GM12878 (cell line): ENCODE results near the gene DNAH2. TPM values are rescaled to one million over a fixed set of nuclear protein-coding genes. Genes with fewer than 3 reads are reported as not detected.

ENCODE experiments used
- BACH1 ChIP-seq: fragments of 450-650 bp; IDR thresholded peaks from 2 replicates; pipeline ENCODE4 v1.6.1; 2017; ENCODE audit warnings: mild to moderate bottlenecking, borderline replicate concordance
- BMI1 ChIP-seq: fragments of 450-650 bp; IDR thresholded peaks from 2 replicates; pipeline ENCODE4 v1.6.1; 2016; ENCODE audit warnings: mild to moderate bottlenecking, moderate library complexity, borderline replicate concordance
- CTCF ChIP-seq, 3 experiments: IDR thresholded peaks in 2 of 3; conservative IDR thresholded peaks in 1 of 3; 2 replicates each; pipeline ENCODE4 v1.5.1; 2011; ENCODE audit warnings: low read depth in 3 of 3, low read length in 3 of 3, mild to moderate bottlenecking in 3 of 3, control low read depth in 2 of 3, moderate library complexity in 2 of 3, inconsistent platforms in 1 of 3, mixed read lengths in 1 of 3; ENCODE audit not compliant: control insufficient read depth in 2 of 3, insufficient read depth in 1 of 3; ENCODE audit errors: extremely low read depth in 1 of 3
- DPF2 ChIP-seq: fragments of 450-650 bp; IDR thresholded peaks from 2 replicates; pipeline ENCODE4 v1.6.1; 2017; ENCODE audit warnings: mild to moderate bottlenecking
- E4F1 ChIP-seq: fragments of 450-650 bp; IDR thresholded peaks from 2 replicates; pipeline ENCODE4 v1.6.1; 2018; ENCODE audit warnings: borderline replicate concordance, mild to moderate bottlenecking; ENCODE audit not compliant: partially characterized antibody
- EGR1 ChIP-seq, 2 experiments: IDR thresholded peaks; 1 replicate in 1 of 2; 2 replicates in 1 of 2; pipeline ENCODE4 v1.6.1; 2011 to 2012; ENCODE audit warnings: low read depth in 2 of 2, low read length in 2 of 2, borderline replicate concordance in 1 of 2, mild to moderate bottlenecking in 1 of 2, moderate library complexity in 1 of 2
- MAX ChIP-seq: IDR thresholded peaks from 2 replicates; pipeline ENCODE4 v1.6.1; 2012; ENCODE audit warnings: low read depth, low read length, improper control_type of control experiment
- MLLT1 ChIP-seq: fragments of 450-650 bp; IDR thresholded peaks from 2 replicates; pipeline ENCODE4 v1.6.1; 2016; ENCODE audit warnings: mild to moderate bottlenecking
- MYC ChIP-seq: IDR thresholded peaks from 2 replicates; pipeline ENCODE4 v1.6.1; 2011; ENCODE audit warnings: mild to moderate bottlenecking, low read length, moderate library complexity, inconsistent platforms; ENCODE audit not compliant: insufficient read depth, insufficient replicate concordance, insufficient read length, severe bottlenecking
- POLR2AphosphoS5 ChIP-seq: IDR thresholded peaks from 2 replicates; pipeline ENCODE4 v1.6.1; 2011; ENCODE audit warnings: mild to moderate bottlenecking, low read length, inconsistent platforms
- PRDM15 ChIP-seq: fragments of 450-650 bp; formaldehyde crosslinking; IDR thresholded peaks from 2 replicates; pipeline ENCODE4 v1.4.0; 2020; ENCODE audit warnings: mild to moderate bottlenecking, moderate library complexity
- RAD51 ChIP-seq: fragments of 450-650 bp; IDR thresholded peaks from 2 replicates; pipeline ENCODE4 v1.6.1; 2016; ENCODE audit warnings: moderate library complexity, mild to moderate bottlenecking, inconsistent platforms
- SIN3A ChIP-seq: IDR thresholded peaks from 2 replicates; pipeline ENCODE4 v1.6.1; 2012; ENCODE audit warnings: low read depth, low read length, improper control_type of control experiment
- SMAD1 ChIP-seq: fragments of 450-650 bp; IDR thresholded peaks from 2 replicates; pipeline ENCODE4 v1.6.1; 2018; ENCODE audit warnings: mild to moderate bottlenecking, low read depth; ENCODE audit not compliant: partially characterized antibody
- STAT1 ChIP-seq: fragments of 450-650 bp; conservative IDR thresholded peaks from 2 replicates; pipeline ENCODE4 v1.6.1; 2014; ENCODE audit warnings: antibody characterized with exemption, mild to moderate bottlenecking
- TBL1XR1 ChIP-seq: IDR thresholded peaks from 2 replicates; pipeline ENCODE4 v1.6.1; 2012; ENCODE audit warnings: low read depth, low read length, improper control_type of control experiment
- polyA plus RNA-seq, 11 experiments: library from polyadenylated mRNA; depleted of rRNA in 4 of 11; unstranded in 6 of 11; stranded (reverse) in 5 of 11; fragments of >200 nt; fragmentation: Nextera tagmentation in 4 of 11; fragmentation: Illumina TruSeq in 1 of 11; extraction: Ambion mirVana in 4 of 11; extraction: Trizol in 1 of 11; gene quantifications; 1 replicate in 1 of 11; 2 replicates in 10 of 11; pipeline versions ENCODE4 v1.2.1 to v1.2.3, GENCODE V29; 2011 to 2016; ENCODE audit warnings: inconsistent platforms in 2 of 11, missing spikeins in 2 of 11, low read depth in 1 of 11
- total RNA-seq, 4 experiments: library from RNA; depleted of rRNA in 3 of 4; stranded (reverse); fragments of >200 nt in 3 of 4; fragmentation: Illumina TruSeq in 1 of 4; extraction: Trizol in 1 of 4; gene quantifications; 2 replicates each; pipeline versions ENCODE4 v1.2.1 to v1.2.3, GENCODE V29; 2013 to 2021

DNAH2 gene
- total and polyA plus RNA-seq, 10 of the 15 experiments (the other 5 are each of a cell fraction or from before 2014, with no cell fraction given) = not detected

- TF ChIP-seq MLLT1 (0 out of 2 replicates have a peak, but pooled peaks have one; percentile 55), CTCF (IDR thresholded peaks at IDR 0.05 in 2 of 3, conservative IDR thresholded peaks at IDR 0.05 in 1 of 3; ENCODE audit: control insufficient read depth in 2 of 3, extremely low read depth in 1 of 3, insufficient read depth in 1 of 3, low read depth in 3 of 3, low read length in 3 of 3) (peak; percentile 82 to 87 (median 85)), TBL1XR1 (0 out of 2 replicates have a peak, but pooled peaks have one; percentile 35), RAD51 (no peak), SMAD1 (no peak), EGR1 (IDR thresholded peaks at IDR 0.05; ENCODE audit: borderline replicate concordance in 1 of 2, low read depth in 2 of 2, low read length in 2 of 2) (peak in 1 of 2 experiments; percentile 78; a peak in 2 of 3 replicates), SIN3A (peak; percentile 84; the same call in 1 of the 2 replicates), STAT1 (no peak), MAX (peak; percentile 56), PRDM15 (CRISPR knock-in tag) (no peak), POLR2AphosphoS5 (no peak; the same call in 1 of the 2 replicates), BACH1 (peak; percentile 23; the same call in 1 of the 2 replicates), E4F1 (peak; percentile 57), DPF2 (no peak), BMI1 (peak; percentile 90), MYC (peak; percentile 77)
These were observed 117.6 kb downstream of the DNAH2 start (continued) for GRCh38 chr17:7834957-7835813.
